MCF 10A (cell line): ENCODE data around the gene DCAF16. TPM values are rescaled to one million over a fixed set of nuclear protein-coding genes. Genes with fewer than 3 reads are reported as not detected.

Experiments used
- BruUV-seq: library from RNA; stranded (reverse); fragments of 400-500 nt; replicated peaks from 2 replicates; lab custom pipeline; 2021; lab: Mats Ljungman, UMichigan
- CTCF ChIA-PET: fragments of 300-600 bp; sonication (Branson Sonifier 250); formaldehyde crosslinking; extraction: SDS; loops from one replicate; lab custom pipeline; 2021; ENCODE audit warnings: antibody characterized with exemption, inconsistent platforms; lab: Yijun Ruan, JAX
- POLR2A ChIA-PET: fragments of 300-600, 350-650 bp; sonication (Branson Sonifier 250); formaldehyde crosslinking; extraction: SDS; loops from one replicate; lab custom pipeline; 2020; ENCODE audit warnings: antibody characterized with exemption, inconsistent platforms; lab: Yijun Ruan, JAX
- DNase-seq: peaks from one replicate; pipeline ENCODE4 v3.0.0-alpha.2; 2018; ENCODE audit not compliant: unreplicated experiment
- H3K27ac Mint-ChIP-seq: one replicate; pipeline ENCODE4 v1.8.0; 2022; ENCODE audit warnings: mild to moderate bottlenecking, low read depth, mixed read lengths; ENCODE audit not compliant: unreplicated experiment
- H3K27me3 Mint-ChIP-seq: one replicate; pipeline ENCODE4 v1.8.0; 2022; ENCODE audit warnings: mixed read lengths; ENCODE audit not compliant: insufficient read depth, unreplicated experiment
- H3K36me3 Mint-ChIP-seq: one replicate; pipeline ENCODE4 v1.8.0; 2022; ENCODE audit warnings: mild to moderate bottlenecking, moderate library complexity, mixed read lengths; ENCODE audit not compliant: insufficient read depth, unreplicated experiment
- H3K4me1 Mint-ChIP-seq: one replicate; pipeline ENCODE4 v1.8.0; 2022; ENCODE audit warnings: mixed read lengths; ENCODE audit not compliant: insufficient read depth, unreplicated experiment
- H3K4me3 Mint-ChIP-seq: one replicate; pipeline ENCODE4 v1.8.0; 2022; ENCODE audit warnings: mild to moderate bottlenecking, moderate library complexity, mixed read lengths; ENCODE audit not compliant: unreplicated experiment
- H3K9me3 Mint-ChIP-seq: one replicate; pipeline ENCODE4 v1.8.0; 2022; ENCODE audit warnings: mixed read lengths; ENCODE audit not compliant: unreplicated experiment
- intact Hi-C: fragments of 100-400 bp; cut with micrococcal nuclease; formaldehyde crosslinking; loops from 2 replicates; pipeline ENCODE4 v1.14.1; 2022
- total RNA-seq: library from RNA; stranded (reverse); gene quantifications from 2 replicates; pipeline ENCODE4 v1.2.3, GENCODE V29; 2022
- TF ChIP-seq, protein P1 (sequence below): fragments of 200-600 bp; IDR thresholded peaks from one replicate; pipeline ENCODE4 v1.8.0; 2022; ENCODE audit warnings: antibody characterized with exemption, mild to moderate bottlenecking; ENCODE audit not compliant: unreplicated experiment

The DCAF16 gene
- total RNA-seq, 1 experiment from 2014 or later, result 38.0 TPM

DNA sequence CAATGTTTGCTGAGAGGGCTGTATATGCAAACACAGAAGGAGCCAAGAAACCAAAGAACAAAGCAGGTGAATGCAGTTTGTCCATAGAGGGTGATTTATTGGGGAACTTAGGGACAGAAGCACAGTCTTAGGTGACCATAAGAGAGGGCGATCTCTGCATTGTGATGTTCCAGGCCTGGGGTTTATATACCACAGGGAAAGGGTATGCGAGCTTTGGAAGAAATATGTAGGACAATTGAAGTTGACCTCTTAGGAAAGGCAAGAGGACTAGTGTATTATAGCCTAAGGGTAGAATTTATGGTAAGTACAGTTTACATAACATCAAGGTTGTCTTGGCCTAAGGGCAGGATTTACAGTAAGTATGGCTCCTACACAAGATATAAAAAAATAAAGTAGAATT lies 56.9 kb downstream of the DCAF16 start:
- TF ChIP-seq, protein P1, sequence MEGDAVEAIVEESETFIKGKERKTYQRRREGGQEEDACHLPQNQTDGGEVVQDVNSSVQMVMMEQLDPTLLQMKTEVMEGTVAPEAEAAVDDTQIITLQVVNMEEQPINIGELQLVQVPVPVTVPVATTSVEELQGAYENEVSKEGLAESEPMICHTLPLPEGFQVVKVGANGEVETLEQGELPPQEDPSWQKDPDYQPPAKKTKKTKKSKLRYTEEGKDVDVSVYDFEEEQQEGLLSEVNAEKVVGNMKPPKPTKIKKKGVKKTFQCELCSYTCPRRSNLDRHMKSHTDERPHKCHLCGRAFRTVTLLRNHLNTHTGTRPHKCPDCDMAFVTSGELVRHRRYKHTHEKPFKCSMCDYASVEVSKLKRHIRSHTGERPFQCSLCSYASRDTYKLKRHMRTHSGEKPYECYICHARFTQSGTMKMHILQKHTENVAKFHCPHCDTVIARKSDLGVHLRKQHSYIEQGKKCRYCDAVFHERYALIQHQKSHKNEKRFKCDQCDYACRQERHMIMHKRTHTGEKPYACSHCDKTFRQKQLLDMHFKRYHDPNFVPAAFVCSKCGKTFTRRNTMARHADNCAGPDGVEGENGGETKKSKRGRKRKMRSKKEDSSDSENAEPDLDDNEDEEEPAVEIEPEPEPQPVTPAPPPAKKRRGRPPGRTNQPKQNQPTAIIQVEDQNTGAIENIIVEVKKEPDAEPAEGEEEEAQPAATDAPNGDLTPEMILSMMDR, result no peak
- Mint-ChIP-seq H3K4me3 (no peak overlapping the region), H3K9me3 (no peaks in the 10 kb centered on the region), H3K4me1 (no peaks in the 10 kb centered on the region), H3K27me3 (peaks cover 9% of the 10 kb centered on the region), H3K27ac (no peak overlapping the region), H3K36me3 (no peaks in the 10 kb centered on the region)
- ChIA-PET CTCF (interaction anchor here (0.6 kb wide), 1 partner anchor 603 kb away, joined by 3 read pairs; no protein-coding TSS in a partner anchor), POLR2A (no interaction called here)
- intact Hi-C loops, result no loop called here
- no TSS peak for BruUV-seq
- DNase-seq, result no peak

Other genes with a start within 250 kb of the DCAF16 start
- 31.0 and 45.0 TPM in 2 replicates for gene LAP3, start 233.6 kb downstream of the DCAF16 start, total RNA-seq
- 31.8 and 32.1 TPM in 2 replicates for gene MED28, start 196.1 kb downstream of the DCAF16 start, total RNA-seq
- not detected in 2 replicates for gene FAM184B, start 29.1 kb downstream of the DCAF16 start, total RNA-seq
- gene NCAPG, start 222 bp upstream of the DCAF16 start, total RNA-seq, result 23.2 and 38.6 TPM in 2 replicates
- 10.7 and 14.1 TPM in 2 replicates for gene LCORL, start 211.0 kb upstream of the DCAF16 start, total RNA-seq